K562 (cell line): Measurements from ENCODE around the gene WDR47. TPM values are rescaled to one million over a fixed set of nuclear protein-coding genes. Genes with fewer than 3 reads are reported as not detected.

Experiments
- CEBPB ChIP-seq: fragments of 450-650 bp; IDR thresholded peaks from 2 replicates; pipeline ENCODE4 v1.6.1; 2016; ENCODE audit warnings: missing genetic modification characterization, missing compliant biosample characterization
- E4F1 ChIP-seq: fragments of 250-450 bp; sonication (Bioruptor Pico); IDR thresholded peaks from 2 replicates; pipeline ENCODE4 v1.5.0; 2021; ENCODE audit warnings: mild to moderate bottlenecking, borderline replicate concordance
- NCOA2 ChIP-seq, 2 experiments: fragments of 450-650 bp; IDR thresholded peaks; 2 replicates each; pipeline ENCODE4 v1.6.1; 2018; ENCODE audit warnings: mild to moderate bottlenecking in 2 of 2, moderate library complexity in 1 of 2; ENCODE audit not compliant: partially characterized antibody in 2 of 2
- POLR2AphosphoS5 ChIP-seq: IDR thresholded peaks from 2 replicates; pipeline ENCODE4 v1.6.1; 2011; ENCODE audit warnings: mild to moderate bottlenecking, low read depth, low read length, moderate library complexity; ENCODE audit not compliant: control insufficient read depth, insufficient read depth
- POLR3A ChIP-seq: IDR thresholded peaks from 2 replicates; pipeline ENCODE4 v1.6.1; 2011; ENCODE audit warnings: borderline replicate concordance, mild to moderate bottlenecking, moderate library complexity; ENCODE audit not compliant: insufficient read length, insufficient read depth; ENCODE audit errors: extremely low read depth
- RBM22 ChIP-seq: fragments of 200-400 bp; formaldehyde crosslinking; IDR thresholded peaks from 2 replicates; pipeline ENCODE4 v1.6.1; 2018; ENCODE audit warnings: low read length, low read depth; ENCODE audit not compliant: poor library complexity, severe bottlenecking
- SAFB2 ChIP-seq: fragments of 200-400 bp; formaldehyde crosslinking; IDR thresholded peaks from 2 replicates; pipeline ENCODE4 v1.6.1; 2018; ENCODE audit warnings: borderline replicate concordance, low read length, low read depth, moderate library complexity; ENCODE audit not compliant: severe bottlenecking
- SRSF9 ChIP-seq: fragments of 200-400 bp; formaldehyde crosslinking; IDR thresholded peaks from 2 replicates; pipeline ENCODE4 v1.6.1; 2017; ENCODE audit warnings: low read depth, low read length, borderline replicate concordance
- TAF7 ChIP-seq: fragments of 450-650 bp; IDR thresholded peaks from 2 replicates; pipeline ENCODE4 v1.6.1; 2016; ENCODE audit warnings: missing genetic modification characterization, missing compliant biosample characterization
- TFAP4 ChIP-seq: sonication (generic); formaldehyde crosslinking; IDR thresholded peaks from 2 replicates; pipeline ENCODE4 v1.8.0; 2022; ENCODE audit warnings: missing genetic modification reagents, mild to moderate bottlenecking, moderate library complexity, borderline replicate concordance
- TRIM28 ChIP-seq: fragments of 450-650 bp; IDR thresholded peaks from 2 replicates; pipeline ENCODE4 v1.6.1; 2017
- XRCC5 ChIP-seq: fragments of 200-400 bp; formaldehyde crosslinking; IDR thresholded peaks from 2 replicates; pipeline ENCODE4 v1.6.1; 2017; ENCODE audit warnings: low read depth, mild to moderate bottlenecking, low read length
- ZBTB1 ChIP-seq: sonication (generic); formaldehyde crosslinking; IDR thresholded peaks from 2 replicates; pipeline ENCODE4 v1.8.1; 2023; ENCODE audit warnings: missing genetic modification reagents, low read depth, mild to moderate bottlenecking, borderline replicate concordance
- ZBTB2 ChIP-seq: fragments of 450-650 bp; IDR thresholded peaks from 2 replicates; pipeline ENCODE4 v1.6.1; 2016; ENCODE audit warnings: antibody characterized with exemption
- ZFX ChIP-seq: sonication (generic); formaldehyde crosslinking; IDR thresholded peaks from 2 replicates; pipeline ENCODE4 v1.8.0; 2022; ENCODE audit warnings: mild to moderate bottlenecking, missing genetic modification reagents, moderate library complexity
- ZNF512 ChIP-seq: IDR thresholded peaks from 2 replicates; pipeline ENCODE4 v1.6.1; 2016; ENCODE audit warnings: missing genetic modification characterization, missing compliant biosample characterization
- ZNF740 ChIP-seq, 3 experiments: fragments of 200-800 bp in 1 of 3; sonication (Bioruptor generic) in 1 of 3; sonication (generic) in 1 of 3; formaldehyde crosslinking in 1 of 3; IDR thresholded peaks; 2 replicates each; pipeline versions ENCODE4 v1.6.1 to v1.8.0; 2016 to 2022; ENCODE audit warnings: mild to moderate bottlenecking in 2 of 3, missing compliant biosample characterization in 2 of 3, missing genetic modification characterization in 2 of 3, missing genetic modification reagents in 1 of 3
- polyA plus RNA-seq, 8 experiments: library from polyadenylated mRNA; depleted of rRNA in 4 of 8; stranded (reverse) in 5 of 8; unstranded in 3 of 8; fragments of >200 nt; fragmentation: Nextera tagmentation in 2 of 8; fragmentation: Illumina TruSeq in 1 of 8; extraction: Ambion mirVana in 2 of 8; extraction: Trizol in 1 of 8; gene quantifications; 2 replicates each; pipeline versions ENCODE4 v1.2.1 to v1.2.3, GENCODE V29; 2011 to 2014; ENCODE audit warnings: inconsistent platforms in 1 of 8, missing spikeins in 1 of 8
- total RNA-seq, 7 experiments: library from RNA; depleted of rRNA in 6 of 7; stranded (reverse); fragments of >200 nt in 6 of 7; fragmentation: Illumina TruSeq in 2 of 7; extraction: Trizol in 2 of 7; gene quantifications; 2 replicates each; pipeline versions ENCODE4 v1.2.1 to v1.2.3, GENCODE V29; 2011 to 2021; ENCODE audit warnings: low replicate concordance in 1 of 7

WDR47 gene
- total and polyA plus RNA-seq, 9 of the 15 experiments (the other 6 are each of a cell fraction or from before 2014, with no cell fraction given): 1.3 to 10.1 (median 4.9) TPM

- TF ChIP-seq ZNF512: no peak
- TF ChIP-seq SAFB2: no peak
- peak; percentile 32; the same call in 1 of the 2 replicates for TF ChIP-seq ZBTB1
- TF ChIP-seq XRCC5: 0 out of 2 replicates have a peak, but pooled peaks have one; percentile 36
- no peak for TF ChIP-seq SRSF9
- peak; percentile 78; the same call in 1 of the 2 replicates for TF ChIP-seq TRIM28
- TF ChIP-seq CEBPB (tag): no peak
- TF ChIP-seq RBM22: peak; percentile 47
- TF ChIP-seq POLR2AphosphoS5: peak; percentile 86
- TF ChIP-seq E4F1 (CRISPR knock-in tag): no peak
- TF ChIP-seq TAF7: 0 out of 2 replicates have a peak, but pooled peaks have one; percentile 47
- peak; percentile 82 for TF ChIP-seq ZFX (CRISPR knock-in tag)
- TF ChIP-seq NCOA2 (IDR thresholded peaks at IDR 0.05; ENCODE audit: partially characterized antibody in 2 of 2): no peak
- TF ChIP-seq ZNF740 (CRISPR knock-in tag; IDR thresholded peaks at IDR 0.05): peak; percentile 30; the same call in 1 of the 2 replicates
- TF ChIP-seq ZNF740 (tag; IDR thresholded peaks at IDR 0.05): no peak
- no peak; the same call in 1 of the 2 replicates for TF ChIP-seq ZBTB2
- TF ChIP-seq POLR3A: no peak
- peak; percentile 75; the same call in 1 of the 2 replicates for TF ChIP-seq TFAP4 (CRISPR knock-in tag)
Measured at GRCh38 chr1:109041621-109042468, at the start of gene WDR47 (continued).
